GM19468 (cell line): ENCODE measurements around the gene EDEM1.
A peak's percentile ranks its signal among the peaks of the same experiment; 100 is the strongest.
"Not testable (repeated sequence)": the region's sequence is repeated elsewhere in the genome, so short reads cannot be mapped to it uniquely, and the experiment has no call there.

Source experiments
- ATAC-seq: cut with Tn5 transposase; IDR thresholded peaks from one replicate; pipeline ENCODE4 v1.9.1; 2021; ENCODE audit warnings: mild to moderate bottlenecking, moderate library complexity, moderate number of reproducible peaks; ENCODE audit not compliant: unreplicated experiment; ENCODE audit errors: extremely low read depth

EDEM1 gene

GRCh38 chr3:5187156-5187919, at the start of gene EDEM1:
Gene EDEM1 (plus strand): TSS chr3:5187707. CDS start chr3:5187806, 99 bp downstream.
- peak; percentile 78 for ATAC-seq

- ATAC-seq: no peak
These were observed 49.1 kb upstream of the EDEM1 start for GRCh38 chr3:5138214-5138981.

GRCh38 chr3:5140230-5140621, 47.3 kb upstream of the EDEM1 start:
- ATAC-seq: peak; percentile 35

- no peak for ATAC-seq
These were observed 46.7 kb upstream of the EDEM1 start for GRCh38 chr3:5140839-5141238.

- no peak for ATAC-seq
These were observed 45.7 kb upstream of the EDEM1 start for GRCh38 chr3:5141760-5142159.

GRCh38 chr3:5143464-5143863, 44.0 kb upstream of the EDEM1 start:
- ATAC-seq: no peak

- ATAC-seq: no peak
These were observed 43.1 kb upstream of the EDEM1 start for GRCh38 chr3:5144316-5144994.

- no peak for ATAC-seq
These were observed 42.4 kb upstream of the EDEM1 start for GRCh38 chr3:5145120-5145519.

- ATAC-seq: not testable (repeated sequence)
These were observed 40.4 kb upstream of the EDEM1 start for GRCh38 chr3:5147152-5147551.

GRCh38 chr3:5149306-5149880, 38.1 kb upstream of the EDEM1 start:
- no peak for ATAC-seq

- ATAC-seq: no peak
These were observed 35.9 kb upstream of the EDEM1 start for GRCh38 chr3:5151586-5151985.

- ATAC-seq: no peak
These were observed 34.4 kb upstream of the EDEM1 start for GRCh38 chr3:5153074-5153473.

- ATAC-seq: no peak
These were observed 32.3 kb upstream of the EDEM1 start for GRCh38 chr3:5155241-5155640.

GRCh38 chr3:5160321-5160720, 27.2 kb upstream of the EDEM1 start:
- no peak for ATAC-seq

GRCh38 chr3:5160940-5161858, 26.3 kb upstream of the EDEM1 start:
- ATAC-seq: no peak

GRCh38 chr3:5162102-5162501, 25.4 kb upstream of the EDEM1 start:
- ATAC-seq: no peak

- no peak for ATAC-seq
These were observed 21.8 kb upstream of the EDEM1 start for GRCh38 chr3:5165698-5166097.

- ATAC-seq: no peak
These were observed 20.7 kb upstream of the EDEM1 start for GRCh38 chr3:5166846-5167245.

- no peak for ATAC-seq
These were observed 19.4 kb upstream of the EDEM1 start for GRCh38 chr3:5168110-5168509.

- ATAC-seq: no peak
These were observed 17.7 kb upstream of the EDEM1 start for GRCh38 chr3:5169807-5170206.
